Activated CD8-positive, alpha-beta T cell treated with anti-CD3 and anti-CD28 coated beads for 36 hours (primary cell): Measurements from ENCODE around the gene SRPX2. TPM values are rescaled to one million over a fixed set of nuclear protein-coding genes. Genes with fewer than 3 reads are reported as not detected.
A peak's percentile ranks its signal among the peaks of the same experiment; 100 is the strongest.

ENCODE experiments used
- ATAC-seq: fragments of 200-7000 bp; cut with Tn5 transposase; one replicate; pipeline ENCODE4 v1.10.0; 2021; ENCODE audit warnings: mild to moderate bottlenecking, moderate library complexity
- CTCF ChIA-PET: fragments of 350-600 bp; sonication (Branson Sonifier 250); formaldehyde crosslinking; loops from one replicate; lab custom pipeline; 2021; ENCODE audit warnings: antibody characterized with exemption; lab: Charles Lee
- POLR2A ChIA-PET: fragments of 350-600 bp; sonication (Branson Sonifier 250); formaldehyde crosslinking; loops from one replicate; lab custom pipeline; 2021; ENCODE audit warnings: antibody characterized with exemption; lab: Charles Lee
- DNase-seq: peaks from one replicate; pipeline ENCODE4 v3.0.0-alpha.2; 2020
- H3K27ac Mint-ChIP-seq: one replicate; pipeline ENCODE4 v1.8.0; 2021; ENCODE audit warnings: mild to moderate bottlenecking, mixed read lengths
- H3K27me3 Mint-ChIP-seq: one replicate; pipeline ENCODE4 v1.8.0; 2021; ENCODE audit warnings: mixed read lengths
- H3K36me3 Mint-ChIP-seq: one replicate; pipeline ENCODE4 v1.8.0; 2021; ENCODE audit warnings: low read depth, mixed read lengths
- H3K4me1 Mint-ChIP-seq: one replicate; pipeline ENCODE4 v1.8.0; 2021; ENCODE audit warnings: low read depth, mixed read lengths
- H3K4me3 Mint-ChIP-seq: one replicate; pipeline ENCODE4 v1.8.0; 2021; ENCODE audit warnings: mild to moderate bottlenecking, moderate library complexity, mixed read lengths
- H3K9me3 Mint-ChIP-seq: one replicate; pipeline ENCODE4 v1.8.0; 2021; ENCODE audit warnings: mixed read lengths
- CTCF ChIP-seq: fragments of 200-600 bp; IDR thresholded peaks from one replicate; pipeline ENCODE4 v1.8.0; 2022; ENCODE audit warnings: antibody characterized with exemption, mild to moderate bottlenecking
- intact Hi-C: fragments of 100-400 bp; cut with micrococcal nuclease; formaldehyde crosslinking; loops from one replicate; pipeline ENCODE4 v1.10.0; 2022
- total RNA-seq, 2 experiments: library from RNA; stranded (reverse); gene quantifications; one replicate each; pipeline ENCODE4 v1.2.3, GENCODE V29; 2021

SRPX2 gene
- total RNA-seq, 2 experiments from 2014 or later: not detected

DNA sequence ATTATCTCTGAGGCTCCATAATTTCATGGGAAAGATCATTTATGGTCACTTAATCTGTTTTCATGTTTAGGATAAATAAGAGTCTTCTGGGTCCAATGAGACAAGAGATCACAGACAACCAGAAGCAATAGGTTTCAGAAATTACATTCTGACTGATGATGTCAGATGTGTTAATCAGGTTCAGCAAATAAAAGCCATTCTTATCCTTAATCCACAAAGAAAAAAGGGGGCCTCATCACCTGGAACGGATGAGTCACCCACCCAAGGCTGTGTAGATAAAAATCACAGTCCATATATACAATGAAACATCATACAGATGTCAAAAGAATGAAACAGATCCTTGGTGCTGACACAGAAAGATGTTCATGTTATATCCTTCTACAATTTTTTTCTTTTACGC lies 51.3 kb downstream of the SRPX2 start:
- H3K36me3 Mint-ChIP-seq: no peaks in the 10 kb centered on the region
- H3K4me1 Mint-ChIP-seq: peaks cover 6% of the 10 kb centered on the region
- POLR2A ChIA-PET: no interaction called here
- no peak overlapping the region for H3K27ac Mint-ChIP-seq
- peaks cover 15% of the 10 kb centered on the region for H3K27me3 Mint-ChIP-seq
- peak; percentile 34 for ATAC-seq
- H3K4me3 Mint-ChIP-seq: no peak overlapping the region
- TF ChIP-seq CTCF: no peak
- intact Hi-C loops: no loop called here
- peak; percentile 40 for DNase-seq
- no peaks in the 10 kb centered on the region for H3K9me3 Mint-ChIP-seq
- CTCF ChIA-PET: no interaction called here

- no peak for TF ChIP-seq CTCF
- ChIA-PET POLR2A (no interaction called here), CTCF (interaction anchor here (1.5 to 1.8 kb wide), 2 partner anchors 10 to 72 kb away, joined by 5 read pairs; no protein-coding TSS in a partner anchor)
- no peaks in the 10 kb centered on the region for H3K9me3 Mint-ChIP-seq
- H3K27me3 Mint-ChIP-seq: peaks cover 15% of the 10 kb centered on the region
- H3K27ac Mint-ChIP-seq: no peak overlapping the region
- H3K4me3 Mint-ChIP-seq: no peak overlapping the region
- intact Hi-C loops: no loop called here
- ATAC-seq: no peak
- H3K36me3 Mint-ChIP-seq: no peaks in the 10 kb centered on the region
- DNase-seq: no peak
- peaks cover 6% of the 10 kb centered on the region for H3K4me1 Mint-ChIP-seq
Measured at GRCh38 chrX:100695991-100696390, 52.0 kb downstream of the SRPX2 start.

DNA sequence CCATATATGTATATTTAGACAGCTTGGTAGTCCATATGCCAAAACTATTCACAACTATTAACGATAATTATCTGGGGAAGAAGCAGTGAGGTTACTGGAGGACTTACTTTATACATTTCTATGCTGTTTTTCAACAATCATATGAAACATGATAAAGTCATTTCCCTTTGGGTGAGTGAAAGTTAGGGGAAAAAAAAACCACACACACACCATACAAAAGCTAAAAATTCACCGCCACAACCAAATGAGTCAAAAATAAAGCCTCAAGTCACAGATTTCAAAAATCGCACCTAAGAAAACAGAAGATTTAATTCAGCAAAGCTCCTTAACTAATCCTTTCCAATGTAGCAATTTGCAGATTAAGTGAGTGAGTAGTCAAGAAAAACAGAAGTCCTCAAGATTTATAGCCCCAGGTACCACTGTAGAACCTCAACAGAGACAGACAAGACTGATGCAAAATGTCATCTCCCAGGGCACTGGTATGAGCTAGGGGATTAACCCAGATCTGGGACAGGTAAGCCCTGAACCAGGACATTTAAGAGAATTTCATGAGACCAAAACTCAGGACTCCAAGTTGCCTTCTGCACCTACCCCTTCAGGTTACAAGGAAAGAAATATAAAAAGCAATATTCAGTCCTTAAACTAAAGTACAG lies 52.8 kb downstream of the SRPX2 start:
- peaks cover 16% of the 10 kb centered on the region for H3K27me3 Mint-ChIP-seq
- DNase-seq: no peak

GRCh38 chrX:100698551-100698950 lies 54.6 kb downstream of the SRPX2 start:
- DNase-seq: no peak
- ChIA-PET CTCF (no interaction called here), POLR2A (interaction anchor here (0.6 kb wide), 1 partner anchor 10 kb away, joined by 3 read pairs; no protein-coding TSS in a partner anchor)
- H3K27ac Mint-ChIP-seq: no peak overlapping the region
- TF ChIP-seq CTCF: no peak
- H3K4me1 Mint-ChIP-seq: peaks cover 6% of the 10 kb centered on the region
- peaks cover 16% of the 10 kb centered on the region for H3K27me3 Mint-ChIP-seq
- intact Hi-C loops: no loop called here
- H3K36me3 Mint-ChIP-seq: no peaks in the 10 kb centered on the region
- ATAC-seq: no peak
- no peaks in the 10 kb centered on the region for H3K9me3 Mint-ChIP-seq
- no peak overlapping the region for H3K4me3 Mint-ChIP-seq

More for the DNA sequence above, 52.8 kb downstream of the SRPX2 start:
- Mint-ChIP-seq H3K27ac (no peak overlapping the region), H3K9me3 (no peaks in the 10 kb centered on the region), H3K4me3 (no peak overlapping the region), H3K36me3 (no peaks in the 10 kb centered on the region), H3K4me1 (peaks cover 6% of the 10 kb centered on the region)
- POLR2A ChIA-PET: interaction anchor here (0.6 kb wide), 1 partner anchor 10 kb away, joined by 3 read pairs; no protein-coding TSS in a partner anchor
- ATAC-seq: no peak
- CTCF ChIA-PET: interaction anchor here (1.0 to 1.8 kb wide), 3 partner anchors 10 to 72 kb away, joined by 5 read pairs; no protein-coding TSS in a partner anchor
- intact Hi-C loops: no loop called here
- TF ChIP-seq CTCF: no peak

- TF ChIP-seq CTCF: no peak
- POLR2A ChIA-PET: no interaction called here
- H3K9me3 Mint-ChIP-seq: no peaks in the 10 kb centered on the region
- peaks cover 12% of the 10 kb centered on the region for H3K27me3 Mint-ChIP-seq
- intact Hi-C loops: no loop called here
- H3K4me3 Mint-ChIP-seq: no peak overlapping the region
- H3K36me3 Mint-ChIP-seq: no peaks in the 10 kb centered on the region
- H3K27ac Mint-ChIP-seq: no peak overlapping the region
- DNase-seq: no peak
- ATAC-seq: no peak
- no peaks in the 10 kb centered on the region for H3K4me1 Mint-ChIP-seq
- CTCF ChIA-PET: no interaction called here
Measured at GRCh38 chrX:100700809-100701208, 56.8 kb downstream of the SRPX2 start.
